Activated CD8-positive, alpha-beta T cell treated with anti-CD3 and anti-CD28 coated beads, Interleukin-2, amount 10 ng/mL, durations not matched to agents 7 days and 5 days (primary cell): Measurements from ENCODE around the gene ALS2CL. TPM values are rescaled to one million over a fixed set of nuclear protein-coding genes. Genes with fewer than 3 reads are reported as not detected.
A peak's percentile ranks its signal among the peaks of the same experiment; 100 is the strongest.

ENCODE experiments used
- ATAC-seq: fragments of 150-1000 bp; cut with Tn5 transposase; one replicate; pipeline ENCODE4 v1.10.0; 2021; ENCODE audit warnings: moderate library complexity
- CTCF ChIA-PET: fragments of 350-600 bp; sonication (Branson Sonifier 250); formaldehyde crosslinking; loops from one replicate; lab custom pipeline; 2021; ENCODE audit warnings: antibody characterized with exemption; lab: Charles Lee
- POLR2A ChIA-PET: fragments of 350-600 bp; sonication (Branson Sonifier 250); formaldehyde crosslinking; loops from one replicate; lab custom pipeline; 2021; ENCODE audit warnings: antibody characterized with exemption; lab: Charles Lee
- DNase-seq: peaks from one replicate; pipeline ENCODE4 v3.0.0-alpha.2; 2020
- H3K27ac Mint-ChIP-seq: one replicate; pipeline ENCODE4 v1.8.0; 2021; ENCODE audit warnings: mild to moderate bottlenecking, mixed read lengths
- H3K27me3 Mint-ChIP-seq: one replicate; pipeline ENCODE4 v1.8.0; 2021; ENCODE audit warnings: low read depth, mixed read lengths
- H3K36me3 Mint-ChIP-seq: one replicate; pipeline ENCODE4 v1.8.0; 2021; ENCODE audit warnings: low read depth, mixed read lengths
- H3K4me1 Mint-ChIP-seq: one replicate; pipeline ENCODE4 v1.8.0; 2021; ENCODE audit warnings: low read depth, mixed read lengths
- H3K4me3 Mint-ChIP-seq: one replicate; pipeline ENCODE4 v1.8.0; 2021; ENCODE audit warnings: mild to moderate bottlenecking, mixed read lengths
- H3K9me3 Mint-ChIP-seq: one replicate; pipeline ENCODE4 v1.8.0; 2022; ENCODE audit warnings: mixed read lengths; ENCODE audit not compliant: insufficient read depth
- total RNA-seq, 2 experiments: library from RNA; stranded (reverse); gene quantifications; one replicate each; pipeline ENCODE4 v1.2.3, GENCODE V29; 2021

Gene ALS2CL
- total RNA-seq, 2 experiments from 2014 or later: 1.3 to 1.4 TPM

- POLR2A ChIA-PET: no interaction called here
- DNase-seq: no peak
- peaks cover 12% of the 10 kb centered on the region for H3K4me1 Mint-ChIP-seq
- H3K4me3 Mint-ChIP-seq: peak overlapping the region; percentile 37
- no peaks in the 10 kb centered on the region for H3K9me3 Mint-ChIP-seq
- H3K27me3 Mint-ChIP-seq: peaks cover 4% of the 10 kb centered on the region
- H3K27ac Mint-ChIP-seq: no peak overlapping the region
- no peaks in the 10 kb centered on the region for H3K36me3 Mint-ChIP-seq
- CTCF ChIA-PET: interaction anchor here (0.7 to 11.2 kb wide), 28 partner anchors 10 to 834 kb away, joined by 3 to 222 read pairs (median 6); partner anchors contain the start of genes CCR5AS, CCRL2 and RTP3
- ATAC-seq: no peak
These were observed 64.5 kb downstream of the ALS2CL start for GRCh38 chr3:46628901-46629369.

- ChIA-PET POLR2A (no interaction called here), CTCF (interaction anchor here (3.0 to 11.2 kb wide), 2 partner anchors 12 to 139 kb away, joined by 7 to 222 read pairs; no protein-coding TSS in a partner anchor)
- Mint-ChIP-seq H3K36me3 (no peaks in the 10 kb centered on the region), H3K27ac (no peak overlapping the region), H3K27me3 (peaks cover 11% of the 10 kb centered on the region), H3K9me3 (no peaks in the 10 kb centered on the region), H3K4me1 (peaks cover 12% of the 10 kb centered on the region), H3K4me3 (no peak overlapping the region)
- ATAC-seq (no peak), DNase-seq (no peak)
These were observed 66.4 kb downstream of the ALS2CL start for GRCh38 chr3:46627078-46627477.

GRCh38 chr3:46626039-46626438, 67.4 kb downstream of the ALS2CL start:
- ATAC-seq: no peak
- peaks cover 12% of the 10 kb centered on the region for H3K4me1 Mint-ChIP-seq
- DNase-seq: no peak
- H3K9me3 Mint-ChIP-seq: no peaks in the 10 kb centered on the region
- no peak overlapping the region for H3K27ac Mint-ChIP-seq
- H3K4me3 Mint-ChIP-seq: no peak overlapping the region
- ChIA-PET POLR2A (no interaction called here), CTCF (interaction anchor here (3.0 to 11.2 kb wide), 2 partner anchors 10 to 138 kb away, joined by 7 to 222 read pairs; no protein-coding TSS in a partner anchor)
- no peaks in the 10 kb centered on the region for H3K36me3 Mint-ChIP-seq
- H3K27me3 Mint-ChIP-seq: peaks cover 15% of the 10 kb centered on the region

GRCh38 chr3:46624975-46625490, 68.4 kb downstream of the ALS2CL start:
- H3K4me1 Mint-ChIP-seq: peaks cover 9% of the 10 kb centered on the region
- no peak for DNase-seq
- H3K36me3 Mint-ChIP-seq: no peaks in the 10 kb centered on the region
- ChIA-PET POLR2A (no interaction called here), CTCF (interaction anchor here (1.0 to 11.2 kb wide), 3 partner anchors 66 to 137 kb away, joined by 3 to 222 read pairs (median 3); no protein-coding TSS in a partner anchor)
- no peak overlapping the region for H3K4me3 Mint-ChIP-seq
- no peak overlapping the region for H3K27ac Mint-ChIP-seq
- peaks cover 21% of the 10 kb centered on the region for H3K27me3 Mint-ChIP-seq
- no peak for ATAC-seq
- H3K9me3 Mint-ChIP-seq: no peaks in the 10 kb centered on the region

- no peak for DNase-seq
- ChIA-PET CTCF (interaction anchor here (1.0 to 11.2 kb wide), 3 partner anchors 66 to 136 kb away, joined by 3 to 222 read pairs (median 3); no protein-coding TSS in a partner anchor), POLR2A (no interaction called here)
- H3K27ac Mint-ChIP-seq: no peak overlapping the region
- H3K4me1 Mint-ChIP-seq: peaks cover 7% of the 10 kb centered on the region
- no peaks in the 10 kb centered on the region for H3K9me3 Mint-ChIP-seq
- H3K4me3 Mint-ChIP-seq: no peak overlapping the region
- peaks cover 25% of the 10 kb centered on the region for H3K27me3 Mint-ChIP-seq
- H3K36me3 Mint-ChIP-seq: no peaks in the 10 kb centered on the region
- ATAC-seq: no peak
These were observed 68.9 kb downstream of the ALS2CL start for GRCh38 chr3:46624533-46624932.

- Mint-ChIP-seq H3K27ac (no peak overlapping the region), H3K9me3 (no peaks in the 10 kb centered on the region), H3K4me3 (no peak overlapping the region), H3K4me1 (no peaks in the 10 kb centered on the region), H3K27me3 (peaks cover 49% of the 10 kb centered on the region), H3K36me3 (no peaks in the 10 kb centered on the region)
- ATAC-seq (no peak), DNase-seq (no peak)
- POLR2A ChIA-PET: no interaction called here
- CTCF ChIA-PET: interaction anchor here (1.4 to 1.6 kb wide), 2 partner anchors 9 to 10 kb away, joined by 3 to 5 read pairs; no protein-coding TSS in a partner anchor
These were observed 73.4 kb downstream of the ALS2CL start for GRCh38 chr3:46619845-46620778.

Other genes starting within 250 kb of the ALS2CL start
- gene LTF, start 228.8 kb downstream of the ALS2CL start, total RNA-seq: not detected
- not detected for gene RTP3, start 195.7 kb downstream of the ALS2CL start, total RNA-seq
- gene LRRC2, start 127.4 kb downstream of the ALS2CL start, total RNA-seq: under 1 TPM in 1 of 2 experiments, not detected in 1; 0.11 TPM
- not detected for gene FAM240A, start 81.2 kb downstream of the ALS2CL start, total RNA-seq
- under 1 TPM in 1 of 2 experiments, not detected in 1; 0.34 TPM for gene TMIE, start 7.7 kb upstream of the ALS2CL start, total RNA-seq
- gene PRSS50, start 24.2 kb upstream of the ALS2CL start, total RNA-seq: not detected
- gene MYL3, start 169.8 kb upstream of the ALS2CL start, total RNA-seq: not detected
- gene PTH1R, start 184.0 kb upstream of the ALS2CL start, total RNA-seq: not detected